ENCODE data around the gene SLC17A7.

- TF ChIP-seq ARNTL (CRISPR knock-in tag; IDR thresholded peaks at IDR 0.05; ENCODE audit: borderline replicate concordance, low read depth): no peak
- TF ChIP-seq PATZ1 (CRISPR knock-in tag; IDR thresholded peaks at IDR 0.05; ENCODE audit: borderline replicate concordance): no peak
- no peak for TF ChIP-seq ZFP3 (CRISPR knock-in tag; IDR thresholded peaks at IDR 0.05)
- no peak for TF ChIP-seq ZC3H10 (CRISPR knock-in tag; IDR thresholded peaks at IDR 0.05)
- TF ChIP-seq RARB (CRISPR knock-in tag; IDR thresholded peaks at IDR 0.05): no peak
- TF ChIP-seq OSR1 (CRISPR knock-in tag; IDR thresholded peaks at IDR 0.05): no peak
- no peak for TF ChIP-seq CREB5 (CRISPR knock-in tag; IDR thresholded peaks at IDR 0.05; ENCODE audit: low read depth)
- TF ChIP-seq ISL1 (CRISPR knock-in tag; IDR thresholded peaks at IDR 0.05): no peak
- no peak for TF ChIP-seq PPARA (CRISPR knock-in tag; IDR thresholded peaks at IDR 0.05; ENCODE audit: borderline replicate concordance)
- no peak for TF ChIP-seq BACH2 (CRISPR knock-in tag; IDR thresholded peaks at IDR 0.05; ENCODE audit: borderline replicate concordance)
- TF ChIP-seq POU6F1 (CRISPR knock-in tag; IDR thresholded peaks at IDR 0.05; ENCODE audit: borderline replicate concordance, low read depth): no peak
- no peak for TF ChIP-seq CSRNP3 (CRISPR knock-in tag; IDR thresholded peaks at IDR 0.05)
- TF ChIP-seq ZNF565 (CRISPR knock-in tag; conservative IDR thresholded peaks at IDR 0.05; ENCODE audit: low read depth): no peak
- no peak for TF ChIP-seq ESRRG (CRISPR knock-in tag; IDR thresholded peaks at IDR 0.05)
These were observed 51.9 kb downstream of the SLC17A7 start for GRCh38 chr19:49389406-49389805.
